ENCODE data around the gene TBX15. TPM values are rescaled to one million over a fixed set of nuclear protein-coding genes. Genes with fewer than 3 reads are reported as not detected.

Gene TBX15
- total RNA-seq, 1 donor from 2014 or later: not detected

GRCh38 chr1:119008483-119009311 is 20.6 kb upstream of the TBX15 start:
- peak; percentile 47 for TF ChIP-seq CTCF (IDR thresholded peaks at IDR 0.05; ENCODE audit: insufficient read depth, low read length, severe bottlenecking)
- H3K4me3 ChIP-seq (ENCODE audit: low read depth, low read length): peak overlapping the region; percentile 26
- H3K36me3 ChIP-seq (ENCODE audit: control insufficient read depth, insufficient read depth, low read length): no peaks in the 10 kb centered on the region
- DNase-seq (ENCODE audit: low read depth) (peak; percentile 67), FAIRE-seq (no peak)
- peaks cover 35% of the 10 kb centered on the region for H3K27me3 ChIP-seq (ENCODE audit: control insufficient read depth, insufficient read depth, low read length)

DNA sequence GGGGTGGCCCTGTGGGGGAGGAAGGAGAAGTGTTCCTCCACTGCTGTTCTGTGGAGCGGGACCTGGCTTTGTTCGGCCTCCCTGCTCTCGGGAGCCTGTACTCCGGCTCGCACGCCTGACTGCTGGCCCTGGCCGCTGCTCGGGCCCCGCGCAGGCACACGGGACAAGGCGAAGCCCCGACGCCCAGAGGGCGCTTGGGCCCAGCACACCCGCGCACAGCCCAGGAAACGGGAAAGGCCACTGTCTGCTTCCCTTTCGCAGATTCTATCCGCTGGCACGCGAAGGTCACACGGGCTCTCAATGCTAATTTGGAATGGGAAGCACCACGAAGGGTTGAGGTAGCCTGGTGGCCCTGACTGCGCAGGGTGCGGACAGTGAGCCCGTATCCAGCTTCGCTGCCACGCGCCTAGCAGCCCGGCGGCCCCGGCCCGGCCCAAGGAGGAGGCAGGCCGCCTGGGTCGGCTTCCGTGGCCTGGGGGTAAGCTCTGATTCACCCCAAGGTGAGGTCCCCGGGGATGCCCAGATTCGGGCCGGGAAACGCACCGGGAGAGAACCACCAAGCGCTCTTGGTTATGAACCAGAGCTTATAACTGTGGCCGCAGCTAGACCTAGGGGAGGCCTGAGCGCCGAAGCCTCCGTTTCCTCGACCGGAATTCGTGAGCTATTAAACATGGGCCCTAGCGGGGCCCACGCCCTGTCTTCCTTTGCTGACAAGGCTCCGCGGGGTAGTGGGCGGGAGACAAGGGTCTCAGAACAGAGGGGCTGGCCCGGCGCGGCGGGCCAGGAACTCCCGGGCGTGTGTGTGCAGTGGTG is 19.7 kb upstream of the TBX15 start:
- H3K27me3 ChIP-seq (ENCODE audit: control insufficient read depth, insufficient read depth, low read length): peaks cover 38% of the 10 kb centered on the region
- TF ChIP-seq CTCF (IDR thresholded peaks at IDR 0.05; ENCODE audit: insufficient read depth, low read length, severe bottlenecking): peak; percentile 1
- peak overlapping the region; percentile 26 for H3K4me3 ChIP-seq (ENCODE audit: low read depth, low read length)
- FAIRE-seq: no peak
- no peaks in the 10 kb centered on the region for H3K36me3 ChIP-seq (ENCODE audit: control insufficient read depth, insufficient read depth, low read length)
- DNase-seq (ENCODE audit: low read depth): no peak

GRCh38 chr1:119007339-119007669 is 19.2 kb upstream of the TBX15 start:
- DNase-seq (ENCODE audit: low read depth): no peak
- H3K4me3 ChIP-seq (ENCODE audit: low read depth, low read length): no peak overlapping the region
- no peaks in the 10 kb centered on the region for H3K36me3 ChIP-seq (ENCODE audit: control insufficient read depth, insufficient read depth, low read length)
- FAIRE-seq: no peak
- peaks cover 40% of the 10 kb centered on the region for H3K27me3 ChIP-seq (ENCODE audit: control insufficient read depth, insufficient read depth, low read length)
- no peak for TF ChIP-seq CTCF (IDR thresholded peaks at IDR 0.05; ENCODE audit: insufficient read depth, low read length, severe bottlenecking)

GRCh38 chr1:119006406-119007279 is 18.5 kb upstream of the TBX15 start:
- H3K36me3 ChIP-seq (ENCODE audit: control insufficient read depth, insufficient read depth, low read length): no peaks in the 10 kb centered on the region
- no peak for TF ChIP-seq CTCF (IDR thresholded peaks at IDR 0.05; ENCODE audit: insufficient read depth, low read length, severe bottlenecking)
- FAIRE-seq: no peak
- no peak overlapping the region for H3K4me3 ChIP-seq (ENCODE audit: low read depth, low read length)
- peaks cover 41% of the 10 kb centered on the region for H3K27me3 ChIP-seq (ENCODE audit: control insufficient read depth, insufficient read depth, low read length)
- no peak for DNase-seq (ENCODE audit: low read depth)

GRCh38 chr1:119005724-119006405 is 17.7 kb upstream of the TBX15 start:
- no peak overlapping the region for H3K4me3 ChIP-seq (ENCODE audit: low read depth, low read length)
- DNase-seq (ENCODE audit: low read depth) (no peak), FAIRE-seq (no peak)
- no peaks in the 10 kb centered on the region for H3K36me3 ChIP-seq (ENCODE audit: control insufficient read depth, insufficient read depth, low read length)
- TF ChIP-seq CTCF (IDR thresholded peaks at IDR 0.05; ENCODE audit: insufficient read depth, low read length, severe bottlenecking): no peak
- peaks cover 44% of the 10 kb centered on the region for H3K27me3 ChIP-seq (ENCODE audit: control insufficient read depth, insufficient read depth, low read length)

Data from bronchial epithelial cell (primary cell).